ENCODE results near the gene DSTN. TPM values are rescaled to one million over a fixed set of nuclear protein-coding genes. Genes with fewer than 3 reads are reported as not detected.
A peak's percentile ranks its signal among the peaks of the same experiment; 100 is the strongest.

The DSTN gene
- total RNA-seq, 3 donors from 2014 or later, result 180 to 384 (median 272) TPM

DNA sequence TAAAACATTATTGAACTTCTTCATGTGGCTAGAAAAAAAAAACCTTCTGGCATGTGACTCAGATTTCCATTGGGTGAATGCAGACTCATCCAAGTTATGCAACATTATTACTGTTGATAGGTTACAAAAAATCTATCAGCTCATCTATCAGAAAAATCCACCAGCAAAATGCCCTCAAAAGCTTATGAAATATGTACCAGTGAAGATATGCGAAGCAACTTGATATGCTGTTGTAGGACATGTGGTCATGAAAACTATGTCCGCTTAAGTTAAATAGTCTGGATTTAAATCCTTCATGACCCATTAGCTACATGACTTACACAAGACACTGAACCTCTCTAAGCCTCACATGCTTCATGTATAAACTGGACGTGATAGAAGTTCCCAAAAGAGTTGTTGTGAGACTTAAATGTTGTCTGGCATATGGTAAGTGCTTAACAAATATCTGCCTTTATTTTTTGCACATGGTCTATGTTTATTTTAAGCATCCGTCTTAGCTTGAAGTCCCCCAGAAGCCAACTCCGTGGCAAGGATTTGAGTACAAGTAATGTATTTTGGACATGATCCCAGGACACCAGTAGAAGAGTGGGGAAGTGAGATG is 26.2 kb upstream of the DSTN start:
- peak in 2 of 3 donors; percentile 14 for TF ChIP-seq POLR2AphosphoS5 (IDR thresholded peaks at IDR 0.05)
- TF ChIP-seq, protein P1, sequence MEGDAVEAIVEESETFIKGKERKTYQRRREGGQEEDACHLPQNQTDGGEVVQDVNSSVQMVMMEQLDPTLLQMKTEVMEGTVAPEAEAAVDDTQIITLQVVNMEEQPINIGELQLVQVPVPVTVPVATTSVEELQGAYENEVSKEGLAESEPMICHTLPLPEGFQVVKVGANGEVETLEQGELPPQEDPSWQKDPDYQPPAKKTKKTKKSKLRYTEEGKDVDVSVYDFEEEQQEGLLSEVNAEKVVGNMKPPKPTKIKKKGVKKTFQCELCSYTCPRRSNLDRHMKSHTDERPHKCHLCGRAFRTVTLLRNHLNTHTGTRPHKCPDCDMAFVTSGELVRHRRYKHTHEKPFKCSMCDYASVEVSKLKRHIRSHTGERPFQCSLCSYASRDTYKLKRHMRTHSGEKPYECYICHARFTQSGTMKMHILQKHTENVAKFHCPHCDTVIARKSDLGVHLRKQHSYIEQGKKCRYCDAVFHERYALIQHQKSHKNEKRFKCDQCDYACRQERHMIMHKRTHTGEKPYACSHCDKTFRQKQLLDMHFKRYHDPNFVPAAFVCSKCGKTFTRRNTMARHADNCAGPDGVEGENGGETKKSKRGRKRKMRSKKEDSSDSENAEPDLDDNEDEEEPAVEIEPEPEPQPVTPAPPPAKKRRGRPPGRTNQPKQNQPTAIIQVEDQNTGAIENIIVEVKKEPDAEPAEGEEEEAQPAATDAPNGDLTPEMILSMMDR (IDR thresholded peaks at IDR 0.05), result no peak
- Histone ChIP-seq H3K27me3 (no peaks in the 10 kb centered on the region), H3K4me3 (no peak overlapping the region), H3K36me3 (no peaks in the 10 kb centered on the region), H3K27ac (peak overlapping the region; percentile 75), H3K9me3 (no peaks in the 10 kb centered on the region), H3K4me1 (peaks cover 0 to 6% of the 10 kb centered on the region in 2 donors)
- intact Hi-C loops (cut with DNase I; ENCODE audit: low total_unique reads), result no loop called here
- no peak for DNase-seq (ENCODE audit: low spot score in 2 of 2)

DNA sequence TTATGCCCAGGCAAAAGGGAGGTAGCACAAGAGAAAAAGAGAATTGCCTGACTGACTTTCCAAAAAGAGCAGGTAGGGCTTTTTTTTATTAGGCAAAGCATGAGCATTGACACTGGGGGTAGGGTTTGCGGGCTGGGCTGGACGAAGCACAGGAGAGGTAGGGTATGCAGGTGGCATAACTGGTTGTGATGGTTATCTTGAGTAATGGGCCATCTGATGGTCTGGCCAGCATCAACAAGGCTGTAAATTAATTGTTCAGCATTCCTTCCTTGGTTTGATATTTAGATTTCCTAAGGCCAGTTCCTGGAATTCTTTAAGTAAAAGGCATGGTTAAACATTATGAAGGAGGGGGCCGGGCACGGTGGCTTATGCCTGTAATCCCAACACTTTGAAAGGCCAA is 24.7 kb upstream of the DSTN start:
- Histone ChIP-seq H3K27me3 (no peaks in the 10 kb centered on the region), H3K4me3 (no peak overlapping the region), H3K9me3 (no peaks in the 10 kb centered on the region), H3K36me3 (no peaks in the 10 kb centered on the region), H3K27ac (peak overlapping the region; percentile 75), H3K4me1 (peaks cover 0 to 6% of the 10 kb centered on the region in 2 donors)
- DNase-seq (ENCODE audit: low spot score in 2 of 2), result no peak
- intact Hi-C loops (cut with DNase I; ENCODE audit: low total_unique reads), result no loop called here
- TF ChIP-seq POLR2AphosphoS5 (IDR thresholded peaks at IDR 0.05) (no peak), POLR2A (IDR thresholded peaks at IDR 0.05) (no peak)
- TF ChIP-seq, protein P1 (IDR thresholded peaks at IDR 0.05), result no peak

DNA sequence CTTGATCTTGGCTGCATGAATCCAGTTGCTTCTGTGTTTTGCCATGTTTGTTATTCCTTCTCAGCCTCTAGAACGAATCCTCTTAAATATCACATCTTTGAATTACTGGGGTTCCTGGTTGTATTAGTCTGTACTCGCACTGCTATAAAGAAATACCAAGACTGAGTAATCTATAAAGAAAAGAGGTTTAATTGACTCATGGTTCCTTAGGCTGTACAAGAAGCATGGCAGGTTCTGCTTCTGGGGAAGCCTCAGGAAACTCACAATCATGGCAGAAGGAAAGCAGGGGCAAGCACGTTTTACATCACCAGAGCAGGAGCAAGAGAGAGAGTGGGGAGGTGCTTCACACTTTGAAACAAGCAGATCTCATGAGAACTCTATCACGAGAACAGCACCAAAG is 20.7 kb upstream of the DSTN start:
- Histone ChIP-seq H3K4me3 (no peak overlapping the region), H3K36me3 (no peaks in the 10 kb centered on the region), H3K4me1 (no peaks in the 10 kb centered on the region), H3K27ac (no peak overlapping the region), H3K9me3 (no peaks in the 10 kb centered on the region), H3K27me3 (no peaks in the 10 kb centered on the region)
- TF ChIP-seq, protein P1 (IDR thresholded peaks at IDR 0.05), result no peak
- TF ChIP-seq POLR2A (IDR thresholded peaks at IDR 0.05), result no peak
- TF ChIP-seq POLR2AphosphoS5 (IDR thresholded peaks at IDR 0.05), result no peak
- DNase-seq (ENCODE audit: low spot score in 2 of 2), result no peak
- intact Hi-C loops (cut with DNase I; ENCODE audit: low total_unique reads), result no loop called here

DNA sequence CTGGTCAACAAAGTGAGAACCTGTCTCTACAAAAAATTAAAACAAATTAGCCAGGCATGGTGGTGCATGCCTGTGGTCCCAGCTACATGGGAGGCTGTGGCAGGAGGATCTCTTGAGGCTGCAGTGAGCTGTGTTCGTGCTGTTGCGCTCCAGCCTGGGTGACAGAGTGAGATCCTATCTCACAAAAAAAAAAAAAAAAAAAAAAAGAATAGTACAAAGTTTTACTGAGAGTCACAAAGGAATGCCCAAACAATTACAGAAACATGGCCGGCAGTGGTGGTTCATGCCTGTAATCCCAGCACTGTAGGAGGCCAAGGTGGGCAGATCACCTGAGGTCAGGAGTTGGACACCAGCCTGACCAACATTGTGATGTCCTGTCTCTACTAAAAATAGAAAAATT is 14.8 kb upstream of the DSTN start:
- Histone ChIP-seq H3K27me3 (no peaks in the 10 kb centered on the region), H3K27ac (peak overlapping the region; percentile 39 to 93), H3K4me1 (peaks cover 9 to 13% of the 10 kb centered on the region in 2 donors), H3K36me3 (no peaks in the 10 kb centered on the region), H3K9me3 (no peaks in the 10 kb centered on the region), H3K4me3 (no peak overlapping the region)
- intact Hi-C loops (cut with DNase I; ENCODE audit: low total_unique reads), result no loop called here
- TF ChIP-seq, protein P1 (IDR thresholded peaks at IDR 0.05), result no peak
- TF ChIP-seq POLR2A (IDR thresholded peaks at IDR 0.05) (no peak), POLR2AphosphoS5 (IDR thresholded peaks at IDR 0.05) (no peak)
- DNase-seq (ENCODE audit: low spot score in 2 of 2), result no peak

DNA sequence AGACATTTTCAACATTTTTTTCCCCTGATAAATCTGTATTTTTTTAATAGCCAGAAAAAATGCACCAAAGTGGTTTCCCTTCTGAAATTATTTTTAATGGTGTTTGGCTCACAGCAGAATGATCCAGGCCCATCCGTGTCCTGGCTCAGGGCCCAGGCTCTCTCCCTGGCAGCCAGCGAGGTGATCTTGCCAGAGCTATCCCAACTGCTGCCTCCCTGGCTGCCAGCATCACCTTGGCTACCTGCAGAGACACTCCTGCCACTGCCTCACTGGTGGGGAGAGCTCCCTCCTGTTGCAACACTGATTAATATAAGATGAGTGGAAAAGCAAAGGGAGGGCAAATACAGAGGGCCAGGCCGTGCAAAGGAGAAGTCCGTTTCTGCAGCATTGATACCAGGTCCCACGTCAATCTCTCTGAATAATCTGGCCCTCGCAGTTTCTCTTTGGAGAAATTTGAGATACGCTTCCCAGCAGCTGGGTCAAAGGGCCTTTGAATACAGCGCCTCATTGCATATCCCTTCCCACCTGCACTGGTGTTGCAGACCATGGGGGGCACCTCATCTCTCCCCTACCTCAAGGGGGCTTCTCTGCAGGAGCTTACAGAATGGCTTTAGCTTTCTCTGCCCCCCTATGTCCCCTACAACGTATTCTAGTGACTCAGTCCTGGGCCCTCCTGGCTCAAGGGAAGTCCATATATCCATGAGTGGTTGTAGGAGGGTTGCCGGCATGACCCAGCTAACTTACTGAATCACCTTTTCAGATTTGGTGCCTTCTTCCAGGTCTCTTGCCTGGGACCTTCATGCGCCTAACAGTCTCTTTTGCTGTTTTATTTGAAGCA is 12.8 kb upstream of the DSTN start:
- Histone ChIP-seq H3K36me3 (no peaks in the 10 kb centered on the region), H3K4me3 (peak overlapping the region in 2 of 3 donors; percentile 10 to 44), H3K27me3 (no peaks in the 10 kb centered on the region), H3K9me3 (no peaks in the 10 kb centered on the region), H3K4me1 (peaks cover 9 to 13% of the 10 kb centered on the region in 2 donors), H3K27ac (peak overlapping the region; percentile 92 to 93)
- DNase-seq (ENCODE audit: low spot score in 2 of 2), result peak; percentile 93 to 95
- intact Hi-C loops (cut with DNase I; ENCODE audit: low total_unique reads), result loop anchor here (1.0 kb wide), 1 partner anchor 15 kb away; no protein-coding TSS in a partner anchor
- peak; percentile 35 to 65 (median 65) for TF ChIP-seq POLR2AphosphoS5 (IDR thresholded peaks at IDR 0.05)
- TF ChIP-seq, protein P1 (IDR thresholded peaks at IDR 0.05), result no peak

All from breast epithelium (tissue), 4 donors.